Endothelial cell of umbilical vein (primary cell): ENCODE results near the gene ID2. TPM values are rescaled to one million over a fixed set of nuclear protein-coding genes. Genes with fewer than 3 reads are reported as not detected.

ENCODE experiments used
- BruUV-seq: library from RNA; stranded (reverse); fragments of 400-500 nt; replicated peaks from 2 replicates; lab custom pipeline; 2021; lab: Mats Ljungman, UMichigan
- CTCF ChIA-PET: fragments of 300-600, 350-600 bp; sonication (Branson Sonifier 250); formaldehyde crosslinking; loops from one replicate; lab custom pipeline; 2021; ENCODE audit warnings: antibody characterized with exemption, inconsistent platforms; lab: Charles Lee
- POLR2A ChIA-PET: fragments of 300-600, 350-600 bp; sonication (Branson Sonifier 250); formaldehyde crosslinking; loops from one replicate; lab custom pipeline; 2021; ENCODE audit warnings: antibody characterized with exemption, inconsistent platforms; lab: Charles Lee
- DNase-seq: peaks from one replicate; pipeline ENCODE4 v3.0.0-alpha.2; 2011; ENCODE audit warnings: low read depth, low spot score
- FAIRE-seq: peaks from 2 replicates; lab custom pipeline; 2011; peaks lifted over from hg19 to GRCh38; lab: Jason Lieb, UNC
- H2AFZ ChIP-seq: 2 replicates; pipeline ENCODE4 v1.6.0; 2012; ENCODE audit warnings: low read depth, low read length, control low read depth, inconsistent platforms
- H3K27ac ChIP-seq: 2 replicates; pipeline ENCODE4 v1.5.1; 2011; ENCODE audit warnings: low read depth, mild to moderate bottlenecking, control low read depth, low read length, moderate library complexity; ENCODE audit not compliant: insufficient read depth
- H3K27me3 ChIP-seq, 2 experiments: 2 replicates each; pipeline versions ENCODE4 v1.6.0 to v1.6.1; 2011; ENCODE audit warnings: low read length in 2 of 2, mixed read lengths in 1 of 2; ENCODE audit not compliant: control insufficient read depth in 2 of 2, insufficient read depth in 2 of 2
- H3K36me3 ChIP-seq, 2 experiments: 2 replicates in 1 of 2; 3 replicates in 1 of 2; pipeline ENCODE4 v1.5.1; 2011; ENCODE audit warnings: low read length in 2 of 2, mild to moderate bottlenecking in 1 of 2, moderate library complexity in 1 of 2; ENCODE audit not compliant: control insufficient read depth in 2 of 2, insufficient read depth in 2 of 2; ENCODE audit errors: extremely low read depth in 1 of 2
- H3K4me1 ChIP-seq: 3 replicates; pipeline ENCODE4 v1.5.1; 2011; ENCODE audit warnings: mild to moderate bottlenecking, low read length; ENCODE audit not compliant: control insufficient read depth, insufficient read depth; ENCODE audit errors: extremely low read depth
- H3K4me2 ChIP-seq: 2 replicates; pipeline ENCODE4 v1.6.1; 2011; ENCODE audit warnings: low read length, control low read depth, mixed read lengths; ENCODE audit not compliant: insufficient read depth
- H3K4me3 ChIP-seq, 3 experiments: fragments of 200-600 bp in 1 of 3; sonication (generic), shearing (Covaris generic) in 1 of 3; replicated peaks in 1 of 3; 2 replicates each; pipeline ENCODE4 v1.5.1; 2011 to 2016; ENCODE audit warnings: control low read depth in 3 of 3, low read length in 3 of 3, mild to moderate bottlenecking in 2 of 3, inconsistent platforms in 1 of 3, low read depth in 1 of 3, moderate library complexity in 1 of 3; ENCODE audit not compliant: insufficient read depth in 1 of 3
- H3K79me2 ChIP-seq: 2 replicates; pipeline ENCODE4 v1.6.0; 2012; ENCODE audit warnings: low read length, inconsistent platforms; ENCODE audit not compliant: control insufficient read depth, insufficient read depth
- H3K9ac ChIP-seq: replicated peaks from 2 replicates; pipeline ENCODE3; 2011; ENCODE audit warnings: low read length, control low read depth; ENCODE audit not compliant: insufficient read depth; ENCODE audit errors: extremely low read depth
- H3K9me1 ChIP-seq: replicated peaks from 3 replicates; pipeline ENCODE4 v1.6.0; 2011; ENCODE audit warnings: mild to moderate bottlenecking, low read length; ENCODE audit not compliant: control insufficient read depth, insufficient read depth; ENCODE audit errors: extremely low read depth
- H3K9me3 ChIP-seq: replicated peaks from 2 replicates; pipeline ENCODE4 v1.5.1; 2012; ENCODE audit warnings: low read length, inconsistent platforms; ENCODE audit not compliant: control insufficient read depth, insufficient read depth
- H4K20me1 ChIP-seq: replicated peaks from 2 replicates; pipeline ENCODE3; 2011; ENCODE audit warnings: mild to moderate bottlenecking, low read length; ENCODE audit not compliant: control insufficient read depth, insufficient read depth; ENCODE audit errors: extremely low read depth
- EZH2 ChIP-seq: IDR thresholded peaks from 2 replicates; pipeline ENCODE4 v1.6.1; 2012; ENCODE audit warnings: borderline replicate concordance, low read depth, mild to moderate bottlenecking, moderate library complexity, low read length, inconsistent platforms; ENCODE audit not compliant: severe bottlenecking
- FOS ChIP-seq: IDR thresholded peaks from 2 replicates; pipeline ENCODE4 v1.6.1; 2011; ENCODE audit warnings: mild to moderate bottlenecking, low read length, moderate library complexity, borderline replicate concordance; ENCODE audit not compliant: insufficient read depth
- GATA2 ChIP-seq: IDR thresholded peaks from 2 replicates; pipeline ENCODE4 v1.7.0; 2011; ENCODE audit warnings: low read depth, mild to moderate bottlenecking, moderate library complexity, mixed read lengths, low read length; ENCODE audit not compliant: insufficient read length, insufficient read depth
- JUN ChIP-seq: IDR thresholded peaks from 2 replicates; pipeline ENCODE4 v1.6.1; 2011; ENCODE audit warnings: borderline replicate concordance, low read depth; ENCODE audit not compliant: insufficient read length, insufficient read depth
- MYC ChIP-seq: IDR thresholded peaks from one replicate; pipeline ENCODE4 v1.6.1; 2011; ENCODE audit warnings: mild to moderate bottlenecking, low read depth, low read length
- POLR2A ChIP-seq: IDR thresholded peaks from 2 replicates; pipeline ENCODE4 v1.6.1; 2012; ENCODE audit warnings: low read depth, mild to moderate bottlenecking, control low read depth, low read length
- POLR2AphosphoS5 ChIP-seq: IDR thresholded peaks from 2 replicates; pipeline ENCODE4 v1.6.1; 2012; ENCODE audit warnings: low read depth, mild to moderate bottlenecking, control low read depth, low read length, moderate library complexity; ENCODE audit not compliant: insufficient read depth
- dilution Hi-C: fragments of 300-500 bp; cut with MboI; formaldehyde crosslinking; loops from one replicate; pipeline ENCODE4 v1.15.0; 2019; ENCODE audit warnings: low sequenced_read_pairs; ENCODE audit not compliant: extremely low pct_ligation_motif_present
- intact Hi-C: fragments of 100-400 bp; cut with micrococcal nuclease; formaldehyde crosslinking; loops from one replicate; pipeline ENCODE4 v1.10.0; 2022
- polyA plus RNA-seq, 4 experiments: library from polyadenylated mRNA; depleted of rRNA in 3 of 4; stranded (reverse) in 3 of 4; unstranded in 1 of 4; fragments of >200 nt; gene quantifications; 2 replicates each; pipeline versions ENCODE4 v1.2.1 to v1.2.3, GENCODE V29; 2011 to 2012; ENCODE audit warnings: missing spikeins in 1 of 4
- total RNA-seq: library from RNA; stranded (reverse); gene quantifications from 2 replicates; pipeline ENCODE4 v1.2.3, GENCODE V29; 2021
- TF ChIP-seq, protein P1 (sequence below), 2 donors: IDR thresholded peaks; 1 replicate in 1 of 2; 2 replicates in 1 of 2; pipeline ENCODE4 v1.5.1; 2011; ENCODE audit warnings: low read length in 2 of 2, mild to moderate bottlenecking in 2 of 2, moderate library complexity in 2 of 2, control low read depth in 1 of 2, inconsistent platforms in 1 of 2, low read depth in 1 of 2; ENCODE audit not compliant: insufficient read depth in 1 of 2; ENCODE audit errors: extremely low read depth in 1 of 2
- TF ChIP-seq, protein P2 (sequence below): IDR thresholded peaks from 2 replicates; pipeline ENCODE4 v1.6.1; 2011; ENCODE audit not compliant: insufficient read depth, insufficient read length

ID2 gene
- total and polyA plus RNA-seq, 2 donors (not counting 3 experiments of a cell fraction or from before 2014, with no cell fraction given): 4.1 to 29.1 TPM

DNA sequence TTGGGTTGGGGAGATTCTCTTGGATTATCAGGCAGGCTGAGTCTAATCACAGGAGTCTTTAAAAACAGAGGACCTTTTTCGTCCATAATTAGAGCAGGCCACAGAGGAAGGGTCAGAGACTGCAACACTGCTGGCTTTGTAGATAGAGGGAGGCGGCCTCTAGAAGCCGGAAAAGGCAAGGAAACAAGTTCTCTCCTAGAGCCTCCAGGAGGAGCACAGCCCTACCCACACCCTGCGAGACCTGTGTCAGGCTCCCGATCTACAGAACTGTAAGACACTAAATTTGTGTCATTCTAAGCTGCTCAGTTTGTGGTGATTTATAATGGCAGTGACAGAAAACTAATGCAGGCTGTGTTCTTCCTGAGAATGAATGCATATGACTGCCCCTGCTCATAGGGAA, 15.3 kb downstream of the ID2 start:
- FAIRE-seq (no peak), DNase-seq (no peak)
- intact Hi-C loops: no loop called here
- H3K4me3 ChIP-seq: no peak overlapping the region
- H3K4me1 ChIP-seq: no peaks in the 10 kb centered on the region
- TF ChIP-seq FOS (no peak), EZH2 (no peak), MYC (no peak), JUN (no peak), GATA2 (no peak), POLR2AphosphoS5 (no peak), POLR2A (no peak)
- TF ChIP-seq, protein P1, sequence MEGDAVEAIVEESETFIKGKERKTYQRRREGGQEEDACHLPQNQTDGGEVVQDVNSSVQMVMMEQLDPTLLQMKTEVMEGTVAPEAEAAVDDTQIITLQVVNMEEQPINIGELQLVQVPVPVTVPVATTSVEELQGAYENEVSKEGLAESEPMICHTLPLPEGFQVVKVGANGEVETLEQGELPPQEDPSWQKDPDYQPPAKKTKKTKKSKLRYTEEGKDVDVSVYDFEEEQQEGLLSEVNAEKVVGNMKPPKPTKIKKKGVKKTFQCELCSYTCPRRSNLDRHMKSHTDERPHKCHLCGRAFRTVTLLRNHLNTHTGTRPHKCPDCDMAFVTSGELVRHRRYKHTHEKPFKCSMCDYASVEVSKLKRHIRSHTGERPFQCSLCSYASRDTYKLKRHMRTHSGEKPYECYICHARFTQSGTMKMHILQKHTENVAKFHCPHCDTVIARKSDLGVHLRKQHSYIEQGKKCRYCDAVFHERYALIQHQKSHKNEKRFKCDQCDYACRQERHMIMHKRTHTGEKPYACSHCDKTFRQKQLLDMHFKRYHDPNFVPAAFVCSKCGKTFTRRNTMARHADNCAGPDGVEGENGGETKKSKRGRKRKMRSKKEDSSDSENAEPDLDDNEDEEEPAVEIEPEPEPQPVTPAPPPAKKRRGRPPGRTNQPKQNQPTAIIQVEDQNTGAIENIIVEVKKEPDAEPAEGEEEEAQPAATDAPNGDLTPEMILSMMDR (IDR thresholded peaks at IDR 0.05; ENCODE audit: extremely low read depth in 1 of 2, insufficient read depth in 1 of 2, low read depth in 1 of 2, low read length in 2 of 2): no peak
- TF ChIP-seq, protein P2, sequence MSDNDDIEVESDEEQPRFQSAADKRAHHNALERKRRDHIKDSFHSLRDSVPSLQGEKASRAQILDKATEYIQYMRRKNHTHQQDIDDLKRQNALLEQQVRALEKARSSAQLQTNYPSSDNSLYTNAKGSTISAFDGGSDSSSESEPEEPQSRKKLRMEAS: no peak
- H3K4me2 ChIP-seq: no peak overlapping the region
- no peak overlapping the region for H3K9ac ChIP-seq
- peaks cover 0 to under 1% of the 10 kb centered on the region in 2 experiments for H3K27me3 ChIP-seq
- no TSS peak for BruUV-seq
- POLR2A ChIA-PET: no interaction called here
- CTCF ChIA-PET: interaction anchor here (2.1 kb wide), 1 partner anchor 1270 kb away, joined by 6 read pairs; no protein-coding TSS in a partner anchor
- dilution Hi-C loops: no loop called here
- no peak overlapping the region for H2AFZ ChIP-seq
- H4K20me1 ChIP-seq: no peaks in the 10 kb centered on the region
- no peaks in the 10 kb centered on the region for H3K36me3 ChIP-seq
- H3K27ac ChIP-seq: no peak overlapping the region
- H3K9me3 ChIP-seq: no peaks in the 10 kb centered on the region
- H3K9me1 ChIP-seq: no peaks in the 10 kb centered on the region
- H3K79me2 ChIP-seq: no peaks in the 10 kb centered on the region
